ENCODE results near the gene CLDN4.

The CLDN4 gene

DNA sequence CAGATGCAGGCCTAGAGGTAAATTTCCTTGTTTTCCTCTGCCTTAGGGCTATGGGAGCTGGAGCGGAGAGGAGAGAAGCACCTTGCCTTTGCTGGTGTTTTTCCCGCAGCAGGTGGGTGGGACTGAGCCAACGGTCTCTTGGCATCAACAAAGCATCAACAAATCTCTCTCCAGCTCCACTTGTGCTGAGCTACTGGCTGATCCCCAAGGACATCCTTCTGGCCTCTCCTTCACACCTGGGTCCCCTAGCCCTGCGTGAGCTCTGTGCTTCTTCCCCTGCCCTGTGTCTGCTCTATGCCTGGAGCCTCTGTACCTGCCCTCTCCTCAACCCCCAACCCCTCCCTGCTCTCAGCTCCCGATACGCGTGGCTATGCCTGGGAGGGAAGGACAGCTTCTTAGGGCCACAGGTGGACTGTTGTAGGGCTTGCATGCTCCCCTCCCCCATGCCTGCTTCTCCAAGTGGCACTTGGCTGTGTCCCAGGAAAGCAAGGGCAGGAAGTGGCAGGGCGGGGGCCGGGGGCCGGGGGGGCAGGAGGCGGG lies 3.2 kb upstream of the CLDN4 start:
- no peak overlapping the region for H3K4me3 ChIP-seq (replicated peaks in 1 of 2; ENCODE audit: low read depth in 2 of 2, low read length in 2 of 2)
- TF ChIP-seq, protein P1, sequence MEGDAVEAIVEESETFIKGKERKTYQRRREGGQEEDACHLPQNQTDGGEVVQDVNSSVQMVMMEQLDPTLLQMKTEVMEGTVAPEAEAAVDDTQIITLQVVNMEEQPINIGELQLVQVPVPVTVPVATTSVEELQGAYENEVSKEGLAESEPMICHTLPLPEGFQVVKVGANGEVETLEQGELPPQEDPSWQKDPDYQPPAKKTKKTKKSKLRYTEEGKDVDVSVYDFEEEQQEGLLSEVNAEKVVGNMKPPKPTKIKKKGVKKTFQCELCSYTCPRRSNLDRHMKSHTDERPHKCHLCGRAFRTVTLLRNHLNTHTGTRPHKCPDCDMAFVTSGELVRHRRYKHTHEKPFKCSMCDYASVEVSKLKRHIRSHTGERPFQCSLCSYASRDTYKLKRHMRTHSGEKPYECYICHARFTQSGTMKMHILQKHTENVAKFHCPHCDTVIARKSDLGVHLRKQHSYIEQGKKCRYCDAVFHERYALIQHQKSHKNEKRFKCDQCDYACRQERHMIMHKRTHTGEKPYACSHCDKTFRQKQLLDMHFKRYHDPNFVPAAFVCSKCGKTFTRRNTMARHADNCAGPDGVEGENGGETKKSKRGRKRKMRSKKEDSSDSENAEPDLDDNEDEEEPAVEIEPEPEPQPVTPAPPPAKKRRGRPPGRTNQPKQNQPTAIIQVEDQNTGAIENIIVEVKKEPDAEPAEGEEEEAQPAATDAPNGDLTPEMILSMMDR (IDR thresholded peaks at IDR 0.05; ENCODE audit: low read depth, low read length), result no peak
- DNase-seq (ENCODE audit: low read depth in 2 of 2), result no peak

DNA sequence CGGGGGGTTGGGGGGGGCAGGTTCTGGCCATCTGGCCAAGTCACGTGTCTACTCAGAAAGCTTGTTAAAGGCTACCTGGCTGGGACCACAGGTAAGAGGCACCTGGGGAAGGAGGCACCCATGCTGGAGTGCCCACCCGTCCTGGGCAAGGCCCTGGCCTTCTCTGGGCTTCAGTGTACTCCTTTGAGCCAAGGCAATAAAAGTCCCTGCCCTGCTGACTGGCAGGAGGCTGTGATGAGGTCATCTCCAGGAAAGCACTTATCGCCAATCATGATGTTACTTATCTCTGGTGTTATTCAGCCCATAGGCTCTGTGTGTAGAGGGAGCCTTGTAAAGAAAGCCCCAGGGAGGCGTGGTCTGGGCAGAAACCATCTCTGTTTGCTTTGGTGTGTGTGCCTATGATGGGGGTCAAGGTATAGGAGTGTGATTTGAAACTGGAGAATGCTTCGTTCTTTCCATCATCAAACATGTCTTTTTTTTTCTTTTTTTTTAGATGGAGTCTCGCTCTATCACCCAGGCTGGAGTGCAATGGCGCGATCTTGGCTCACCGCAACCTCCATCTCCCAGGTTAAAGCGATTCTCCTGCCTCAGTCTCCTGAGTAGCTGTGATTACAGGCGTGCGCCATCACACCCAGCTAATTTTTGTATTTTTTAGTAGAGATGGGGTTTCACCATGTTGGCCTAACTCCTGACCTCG lies 2.5 kb upstream of the CLDN4 start:
- TF ChIP-seq, protein P1 (IDR thresholded peaks at IDR 0.05; ENCODE audit: low read depth, low read length), result no peak
- peak; percentile 25 to 27 for DNase-seq (ENCODE audit: low read depth in 2 of 2)
- no peak overlapping the region for H3K4me3 ChIP-seq (replicated peaks in 1 of 2; ENCODE audit: low read depth in 2 of 2, low read length in 2 of 2)

DNA sequence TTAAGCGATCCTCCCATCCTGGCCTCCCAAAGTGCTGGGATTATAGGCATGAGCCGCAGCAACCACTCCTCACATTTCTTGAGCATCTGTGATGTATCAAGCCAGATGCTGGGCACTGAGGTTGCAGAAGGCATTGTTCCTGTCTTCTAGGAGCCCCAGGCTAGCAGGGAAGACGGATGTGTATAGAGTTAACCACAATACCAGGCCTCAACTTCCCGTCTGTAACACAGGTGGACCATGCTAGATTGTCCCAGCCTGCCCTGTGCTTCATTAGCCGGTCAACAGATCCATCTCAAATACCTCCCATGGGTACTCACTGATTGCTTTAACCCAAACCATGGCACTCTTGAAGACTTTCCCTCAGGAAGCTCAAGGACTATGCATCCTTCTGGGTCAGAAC lies 1.8 kb upstream of the CLDN4 start:
- TF ChIP-seq, protein P1 (IDR thresholded peaks at IDR 0.05; ENCODE audit: low read depth, low read length), result no peak
- DNase-seq (ENCODE audit: low read depth in 2 of 2), result no peak
- H3K4me3 ChIP-seq (replicated peaks in 1 of 2; ENCODE audit: low read depth in 2 of 2, low read length in 2 of 2), result no peak overlapping the region

DNA sequence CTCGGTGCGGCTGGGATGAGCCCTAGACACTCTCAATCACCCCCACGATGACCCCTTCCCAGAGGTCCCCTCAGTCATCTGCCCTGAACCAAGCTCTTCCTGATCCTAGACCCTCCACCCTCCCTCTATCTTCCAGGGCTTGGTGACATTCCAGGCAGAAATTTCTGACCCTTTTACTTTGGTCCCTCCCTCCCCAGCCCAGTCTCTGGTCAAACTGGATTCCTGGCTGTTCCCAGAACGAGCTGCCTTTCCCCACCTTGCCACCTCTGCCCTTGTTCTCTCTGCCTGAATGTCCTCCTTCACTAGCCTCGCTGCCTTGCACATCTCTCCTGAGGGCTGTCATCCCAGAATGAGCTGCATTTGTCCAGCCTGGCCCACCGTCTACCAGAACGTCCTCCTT lies 1.3 kb upstream of the CLDN4 start:
- TF ChIP-seq, protein P1 (IDR thresholded peaks at IDR 0.05; ENCODE audit: low read depth, low read length), result no peak
- no peak overlapping the region for H3K4me3 ChIP-seq (replicated peaks in 1 of 2; ENCODE audit: low read depth in 2 of 2, low read length in 2 of 2)
- no peak for DNase-seq (ENCODE audit: low read depth in 2 of 2)

DNA sequence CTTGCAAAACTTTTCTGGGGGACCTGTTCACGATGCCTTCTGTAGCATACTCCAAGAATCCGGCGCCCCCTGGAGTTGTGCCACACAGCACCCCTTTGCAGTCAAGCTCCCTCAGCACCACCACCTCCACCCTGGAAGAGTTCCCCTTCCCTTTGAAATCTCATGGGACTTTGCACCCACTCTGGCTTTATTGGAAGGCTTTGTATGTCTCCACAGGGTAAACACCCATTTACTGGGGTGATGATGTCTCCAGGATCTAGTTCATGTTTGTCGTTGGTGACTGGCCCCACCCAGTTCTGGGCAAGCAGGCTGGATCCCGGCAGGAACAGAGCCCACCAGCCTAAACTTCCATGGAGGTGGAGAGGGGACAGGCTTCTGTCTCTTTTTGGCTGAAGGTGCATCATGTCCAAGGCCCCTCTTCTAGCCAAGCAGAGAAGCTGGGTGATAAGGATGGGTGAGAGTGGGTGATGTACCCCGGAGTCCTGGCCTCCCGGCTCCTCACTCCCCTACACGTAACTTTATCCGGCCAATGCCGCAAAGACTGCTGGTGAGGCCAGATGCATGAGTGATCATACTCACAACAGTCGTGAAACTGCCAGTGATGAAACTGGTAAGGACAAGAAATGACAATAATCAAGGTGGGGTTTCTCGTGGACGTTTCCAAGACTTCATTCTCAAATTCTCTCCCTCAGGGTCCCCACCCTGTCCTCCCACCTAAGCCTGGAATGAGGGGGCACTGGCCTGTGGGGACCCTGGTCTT lies 695 bp upstream of the CLDN4 start:
- no peak overlapping the region for H3K4me3 ChIP-seq (replicated peaks in 1 of 2; ENCODE audit: low read depth in 2 of 2, low read length in 2 of 2)
- DNase-seq (ENCODE audit: low read depth in 2 of 2), result no peak
- TF ChIP-seq, protein P1 (IDR thresholded peaks at IDR 0.05; ENCODE audit: low read depth, low read length), result no peak

DNA sequence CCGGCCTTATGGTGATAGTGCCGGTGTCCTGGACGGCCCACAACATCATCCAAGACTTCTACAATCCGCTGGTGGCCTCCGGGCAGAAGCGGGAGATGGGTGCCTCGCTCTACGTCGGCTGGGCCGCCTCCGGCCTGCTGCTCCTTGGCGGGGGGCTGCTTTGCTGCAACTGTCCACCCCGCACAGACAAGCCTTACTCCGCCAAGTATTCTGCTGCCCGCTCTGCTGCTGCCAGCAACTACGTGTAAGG lies 713 bp downstream of the CLDN4 start:
- no peak for DNase-seq (ENCODE audit: low read depth in 2 of 2)
- H3K4me3 ChIP-seq (replicated peaks in 1 of 2; ENCODE audit: low read depth in 2 of 2, low read length in 2 of 2), result no peak overlapping the region
- TF ChIP-seq, protein P1 (IDR thresholded peaks at IDR 0.05; ENCODE audit: low read depth, low read length), result no peak
